Hematopoietic multipotent progenitor cell treated with erythropoietin and hydrocortisone succinate and interleukin-3 and kit ligand, for 6 days (in vitro differentiated cells): ENCODE results near the gene RASGRF2.

Experiments used
- DNase-seq: peaks from one replicate; pipeline ENCODE4 v3.0.0-alpha.2; 2015

RASGRF2 gene

GRCh38 chr5:81145329-81145935 is 185.3 kb downstream of the RASGRF2 start:
- DNase-seq, result no peak

DNA sequence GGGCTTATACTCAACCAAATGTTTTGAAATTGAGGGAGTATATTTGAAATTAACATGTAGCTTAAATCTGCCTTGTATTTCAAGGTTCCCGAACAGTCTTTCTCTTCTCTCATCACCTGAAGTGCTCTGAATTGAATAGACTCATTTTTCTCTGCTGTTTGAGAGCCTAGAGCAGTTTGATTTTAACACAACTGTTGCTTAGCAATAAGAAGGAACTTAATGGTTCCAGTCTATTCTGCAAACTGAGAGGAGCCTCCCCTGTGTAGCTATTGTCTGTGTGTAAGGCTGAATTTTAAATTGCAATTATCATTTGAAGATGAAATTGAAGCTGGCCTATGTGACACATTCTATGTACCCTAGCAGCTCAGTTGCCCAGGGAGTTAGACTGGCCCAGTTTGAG is 185.9 kb downstream of the RASGRF2 start:
- no peak for DNase-seq

- DNase-seq, result no peak
These were observed 187.1 kb downstream of the RASGRF2 start for GRCh38 chr5:81147011-81147885.

GRCh38 chr5:81147886-81148571 is 187.9 kb downstream of the RASGRF2 start:
- no peak for DNase-seq

- DNase-seq, result no peak
These were observed 191.4 kb downstream of the RASGRF2 start for GRCh38 chr5:81151546-81151945.

DNA sequence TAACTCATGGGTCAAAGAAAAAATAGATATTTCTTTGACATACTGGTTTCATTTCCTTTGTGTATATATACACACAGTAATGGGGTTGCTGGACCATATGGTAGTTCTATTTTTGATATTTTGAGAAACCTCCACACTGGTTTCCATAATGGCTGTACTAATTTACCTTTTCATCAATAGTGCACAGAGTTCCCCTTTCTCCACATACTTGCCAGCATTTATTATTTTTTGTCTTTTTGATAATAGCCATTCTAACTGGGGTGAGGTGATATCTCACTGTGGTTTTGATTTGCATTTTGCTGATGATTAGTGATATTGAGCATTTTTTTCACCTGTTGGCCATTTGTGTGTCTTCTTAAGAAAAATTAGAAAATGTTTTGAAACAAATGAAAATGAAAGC is 194.6 kb downstream of the RASGRF2 start:
- DNase-seq, result no peak

- DNase-seq, result no peak
These were observed 196.6 kb downstream of the RASGRF2 start for GRCh38 chr5:81156732-81157131.

DNA sequence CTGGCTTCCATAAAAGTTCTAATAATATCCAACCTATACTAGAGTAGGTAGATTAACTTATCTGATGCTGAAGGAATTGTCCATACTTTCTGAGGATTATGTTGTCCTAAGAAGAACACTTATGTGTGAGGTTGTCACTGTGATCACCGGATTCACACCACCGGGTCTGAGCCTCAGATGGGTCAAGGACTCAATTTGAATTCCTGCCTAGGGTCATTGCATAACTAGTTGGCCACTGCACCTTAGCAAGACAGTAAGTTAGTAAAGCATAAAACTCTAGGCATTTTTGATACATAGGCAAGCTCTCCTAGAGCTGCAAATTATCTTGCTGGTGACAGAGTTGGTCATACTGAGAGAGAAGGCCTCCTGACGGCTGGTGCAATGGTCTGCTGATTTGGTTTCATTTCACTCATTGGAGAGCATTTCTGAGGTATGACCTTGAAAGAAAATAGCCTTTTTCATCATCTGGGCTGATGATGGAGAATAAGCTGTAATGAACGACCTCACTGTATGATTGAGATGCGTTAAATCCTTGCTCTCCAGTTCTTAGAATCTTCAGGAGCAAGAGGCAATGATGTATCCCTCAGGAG is 200.9 kb downstream of the RASGRF2 start:
- no peak for DNase-seq

- no peak for DNase-seq
These were observed 202.3 kb downstream of the RASGRF2 start for GRCh38 chr5:81162501-81162900.

DNA sequence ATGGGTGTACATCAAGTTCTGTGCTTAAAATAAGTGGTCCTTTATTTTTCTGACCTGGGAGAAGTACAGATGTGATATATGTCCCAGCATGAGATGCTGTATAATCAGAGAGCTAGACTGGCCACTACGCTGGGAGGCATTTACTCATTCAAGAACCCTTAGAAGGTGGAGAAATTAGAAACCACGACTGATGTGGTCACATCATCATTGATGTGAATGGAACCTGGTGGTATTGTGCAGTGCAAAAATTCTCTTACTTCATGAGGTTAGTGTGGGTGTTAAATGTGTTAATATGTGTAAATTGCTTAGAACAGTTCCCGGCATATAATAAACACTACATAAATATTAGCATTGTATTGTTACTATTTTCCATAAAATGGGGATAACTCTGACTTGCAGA is 203.5 kb downstream of the RASGRF2 start:
- no peak for DNase-seq

DNA sequence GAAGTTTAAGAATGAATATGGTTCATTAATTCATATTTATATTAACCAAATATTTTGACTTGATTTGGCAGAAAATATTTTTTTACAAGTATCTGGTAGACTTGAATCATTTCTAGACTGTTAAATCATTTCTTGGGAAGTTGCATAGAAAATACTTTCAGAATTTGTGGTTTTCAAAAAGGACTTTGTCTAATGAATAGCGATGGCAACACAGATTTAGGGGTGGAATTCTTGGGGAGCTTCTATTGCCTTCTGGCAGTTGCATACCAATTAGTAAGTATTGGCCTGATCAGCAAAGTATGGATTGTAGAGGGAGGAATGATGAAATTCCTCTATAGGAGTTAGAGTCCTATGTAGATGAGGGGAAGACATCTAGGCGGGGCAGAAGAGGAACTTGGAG is 204.3 kb downstream of the RASGRF2 start:
- DNase-seq, result no peak

DNA sequence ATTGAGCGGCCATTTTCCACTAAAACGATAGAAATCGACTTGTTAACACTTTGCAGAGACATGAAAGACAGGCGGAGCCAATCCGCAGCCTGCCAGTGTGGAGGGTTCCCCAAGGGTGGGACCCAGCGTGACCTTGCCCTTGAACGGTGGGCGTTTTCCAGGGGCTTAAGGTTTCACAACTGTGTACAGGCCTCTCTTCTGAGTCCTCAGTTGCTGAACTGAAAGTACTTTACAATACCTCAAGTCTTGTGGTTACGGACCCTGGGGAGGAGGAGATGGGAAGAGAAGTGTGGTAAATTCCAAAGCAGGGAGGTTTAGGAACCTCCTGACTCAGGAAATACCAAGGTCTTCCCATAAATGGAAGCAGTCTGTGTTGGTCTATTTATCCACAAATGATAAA is 204.8 kb downstream of the RASGRF2 start:
- no peak for DNase-seq

- peak; percentile 76 for DNase-seq
These were observed 205.4 kb downstream of the RASGRF2 start for GRCh38 chr5:81165493-81166119.

DNA sequence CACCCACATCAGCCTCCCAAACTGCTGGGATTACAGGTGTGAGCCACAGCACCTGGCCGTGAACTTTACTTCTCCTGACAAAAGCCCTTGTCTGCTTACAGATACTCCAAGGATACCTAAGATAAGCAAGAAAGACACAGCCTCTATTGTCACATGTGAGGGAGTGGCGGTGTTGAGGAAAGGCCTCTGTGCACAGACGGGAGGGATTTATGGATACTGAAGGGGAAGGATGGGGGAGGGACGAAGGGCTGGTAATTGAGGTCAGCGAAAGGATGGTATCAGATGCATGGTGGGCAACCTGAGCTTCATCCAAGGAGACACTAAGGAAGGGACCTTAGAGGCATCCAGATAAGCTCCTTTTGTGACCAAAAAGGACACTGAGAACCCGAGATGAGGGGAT is 206.3 kb downstream of the RASGRF2 start:
- DNase-seq, result no peak

DNA sequence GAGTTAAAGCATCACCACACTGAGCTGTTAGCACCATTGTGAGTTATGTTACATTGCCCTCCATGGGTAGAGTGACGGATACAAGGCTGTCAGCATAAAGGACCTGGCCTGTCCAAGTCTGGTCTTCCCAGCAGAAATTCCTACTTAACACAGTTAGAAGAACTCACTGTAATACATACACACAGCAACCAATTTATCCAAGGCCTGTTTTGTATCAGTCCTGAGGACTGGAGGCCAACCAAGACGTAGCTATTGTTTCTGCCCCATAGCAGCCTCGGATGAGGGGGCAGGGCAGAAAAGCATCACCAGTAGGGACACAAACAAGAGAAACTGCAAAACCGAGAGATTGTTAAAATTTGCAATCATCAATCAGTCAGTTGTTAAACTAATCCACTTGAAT is 206.9 kb downstream of the RASGRF2 start:
- no peak for DNase-seq

DNA sequence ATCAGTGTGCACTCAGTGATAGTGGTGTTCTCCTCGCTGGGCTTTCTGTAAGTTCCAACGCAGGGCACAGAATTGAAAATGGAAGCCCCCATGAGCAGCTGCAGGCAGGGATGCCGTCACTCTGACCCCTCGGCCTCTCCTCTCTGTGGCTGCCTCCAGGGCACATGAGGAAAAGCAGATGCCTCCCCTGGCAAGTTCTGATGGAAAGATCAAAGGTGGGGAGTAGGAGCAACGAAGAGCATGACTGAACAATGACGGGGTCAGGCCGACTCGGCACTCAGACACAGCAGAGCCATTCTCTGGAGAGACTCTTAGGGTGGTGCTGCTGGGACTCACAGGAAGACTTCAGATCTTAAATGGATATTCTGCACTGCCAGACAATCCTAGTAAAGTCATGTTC is 207.4 kb downstream of the RASGRF2 start:
- no peak for DNase-seq

DNA sequence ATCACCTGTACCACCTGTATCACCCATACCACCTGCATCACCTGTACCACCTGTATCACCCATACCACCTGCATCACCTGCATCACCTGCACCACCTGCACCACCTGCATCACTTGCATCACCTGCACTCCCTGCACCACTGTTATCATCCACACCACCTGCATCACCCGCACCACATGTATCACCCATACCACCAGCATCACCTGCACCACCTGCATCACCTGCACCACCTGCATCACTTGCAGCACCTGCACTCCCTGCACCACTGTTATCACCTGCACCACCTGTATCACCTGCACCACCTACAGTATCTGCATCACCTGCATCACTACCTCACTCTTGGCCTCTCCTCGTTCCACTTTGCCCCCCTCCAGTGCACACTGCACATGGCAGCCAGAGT is 209.8 kb downstream of the RASGRF2 start:
- no peak for DNase-seq

- no peak for DNase-seq
These were observed 211.6 kb downstream of the RASGRF2 start for GRCh38 chr5:81171769-81172168.

- DNase-seq, result no peak
These were observed 212.5 kb downstream of the RASGRF2 start for GRCh38 chr5:81172710-81173109.

DNA sequence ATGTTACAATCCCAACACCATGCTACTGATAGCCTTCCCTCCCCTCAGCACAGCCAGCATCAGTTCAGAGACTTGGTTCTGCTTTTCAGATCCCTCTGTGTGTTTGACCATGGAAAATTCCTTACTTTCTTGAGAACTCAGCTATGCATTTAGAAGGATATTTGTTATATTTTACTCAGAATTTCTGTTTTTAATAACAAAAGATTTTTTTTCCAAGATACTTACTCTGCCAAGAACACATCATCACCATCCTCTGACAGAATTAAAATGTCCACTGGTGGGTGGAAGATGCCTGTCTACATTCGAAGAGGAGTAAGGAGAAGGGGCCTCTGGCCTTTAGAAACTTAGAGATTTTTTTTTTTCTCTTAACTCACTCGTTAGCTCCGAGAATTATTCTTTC is 216.9 kb downstream of the RASGRF2 start:
- DNase-seq, result no peak

DNA sequence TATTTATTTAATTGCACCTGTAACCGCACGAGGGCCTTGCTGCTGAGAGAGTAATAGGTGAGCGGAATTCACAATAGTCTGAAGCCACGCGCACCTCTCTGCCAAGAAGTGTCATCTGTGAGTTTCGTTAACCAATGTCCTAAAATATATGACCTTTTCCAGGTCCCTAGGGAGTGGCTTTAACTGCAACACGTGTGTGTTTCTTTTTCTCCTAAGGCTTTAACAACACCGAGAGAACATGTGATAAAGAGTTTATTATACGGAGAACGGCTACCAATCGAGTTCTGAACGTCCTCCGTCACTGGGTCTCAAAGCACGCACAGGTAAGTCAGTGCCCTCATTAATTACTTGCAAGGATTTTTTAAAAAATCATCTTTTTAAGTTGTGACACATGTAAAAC is 219.8 kb downstream of the RASGRF2 start:
- DNase-seq, result no peak

DNA sequence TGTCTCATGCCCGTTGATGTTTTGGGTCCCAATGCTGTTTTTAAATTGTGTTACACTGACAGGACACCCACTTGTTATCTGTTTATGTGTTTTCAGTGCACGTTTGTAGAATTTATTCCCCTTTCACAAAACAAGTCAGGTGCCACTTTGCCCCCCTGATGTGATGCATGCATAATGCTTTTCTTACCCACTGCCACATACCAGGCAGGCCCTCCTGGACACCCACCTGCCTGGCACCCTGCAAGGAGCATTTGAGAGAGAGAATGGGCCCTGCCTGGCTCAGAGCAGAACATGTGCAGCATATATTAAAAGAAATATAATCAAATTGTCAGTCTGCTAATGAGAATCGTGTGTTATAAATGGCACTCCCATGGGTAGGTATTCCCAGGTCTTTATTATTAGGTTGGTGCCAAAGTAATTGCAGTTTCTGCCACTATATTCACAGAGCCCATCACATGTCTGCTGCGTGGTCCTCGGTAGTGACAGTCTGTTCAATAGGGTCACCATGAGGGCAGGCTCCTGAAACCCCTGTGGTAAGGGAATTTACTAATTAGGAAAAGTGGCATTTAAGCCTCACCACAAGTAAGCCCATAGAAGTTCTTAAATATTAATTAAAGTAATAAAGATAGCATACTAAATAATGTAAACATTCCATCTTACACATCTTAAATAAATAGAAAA is 220.8 kb downstream of the RASGRF2 start:
- no peak for DNase-seq
